Hematopoietic multipotent progenitor cell treated with erythropoietin and hydrocortisone succinate and interleukin-3 and kit ligand, for 8 days (in vitro differentiated cells): ENCODE data around the gene MEGF10.
"Not testable (repeated sequence)": the region's sequence is repeated elsewhere in the genome, so short reads cannot be mapped to it uniquely, and the experiment has no call there.

ENCODE experiments used
- DNase-seq: peaks from one replicate; pipeline ENCODE4 v3.0.0-alpha.2; 2015

The MEGF10 gene

DNA sequence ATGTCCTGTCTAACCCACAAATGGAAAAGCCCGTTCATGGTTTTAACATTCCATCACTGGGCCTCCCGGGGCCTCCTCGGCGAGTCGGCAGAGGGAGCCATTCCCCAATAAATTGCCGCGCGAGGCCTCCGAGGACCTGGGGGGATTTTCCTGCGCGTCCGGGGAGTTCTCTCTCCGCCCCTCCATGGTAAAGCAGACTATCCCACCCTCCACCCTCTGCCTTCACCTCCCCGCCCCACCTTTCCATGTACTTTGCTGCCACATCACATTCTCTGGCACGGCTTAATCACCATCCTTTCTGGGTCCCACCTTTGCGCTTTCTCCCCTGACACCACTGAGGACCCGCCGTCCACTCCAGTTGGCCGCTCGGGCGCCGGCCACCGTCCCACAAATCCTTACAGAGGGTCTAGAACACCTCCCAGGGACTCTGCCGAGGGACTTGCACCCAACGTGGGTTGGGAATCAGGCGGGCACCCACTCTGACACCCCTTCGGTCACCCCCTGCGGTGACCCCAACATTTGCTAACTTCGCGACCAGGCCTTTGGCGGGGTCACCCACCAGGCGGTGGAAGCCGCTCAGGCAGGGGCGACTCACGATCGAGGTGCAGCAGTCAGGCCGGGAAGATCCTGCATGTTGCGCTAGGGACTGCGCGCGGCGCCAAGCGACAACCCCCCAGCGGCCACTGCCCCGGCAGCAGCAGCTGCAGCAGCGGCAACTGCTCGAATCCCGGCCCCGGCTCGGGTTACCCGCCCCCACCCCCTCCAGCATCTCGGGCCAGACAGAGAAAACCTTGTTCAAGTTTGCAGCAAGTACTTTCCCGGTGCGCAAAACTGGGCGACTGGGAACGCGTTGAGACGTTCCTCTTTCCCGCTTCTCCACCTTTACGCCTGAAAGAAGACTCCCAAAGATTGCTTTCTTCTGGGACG is at the start of gene MEGF10:
Gene MEGF10 (plus strand): TSS at position 778 of the 927 bp plus-strand sequence. CDS start 40,513 bp downstream, outside the sequence.
- DNase-seq: peak; percentile 25

DNA sequence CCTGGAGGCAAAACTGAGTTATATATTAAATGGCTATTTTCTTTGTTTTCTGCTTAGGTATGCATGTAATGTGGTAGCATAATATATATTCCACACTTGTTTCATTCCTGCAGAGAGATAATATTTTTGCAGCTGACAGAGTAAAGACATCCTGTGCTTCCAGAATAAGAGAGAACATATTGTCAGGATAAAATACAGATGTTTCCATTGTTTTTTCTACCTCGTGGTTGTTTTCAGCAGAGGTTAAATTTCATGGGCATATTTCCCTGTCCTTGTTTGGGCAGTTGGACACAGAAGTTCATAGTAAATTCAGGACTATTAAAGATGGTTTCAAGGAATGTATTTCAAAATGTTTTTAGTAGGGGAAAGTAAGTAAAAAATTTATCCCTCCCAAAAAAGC is 47.6 kb upstream of the MEGF10 start:
- no peak for DNase-seq

DNA sequence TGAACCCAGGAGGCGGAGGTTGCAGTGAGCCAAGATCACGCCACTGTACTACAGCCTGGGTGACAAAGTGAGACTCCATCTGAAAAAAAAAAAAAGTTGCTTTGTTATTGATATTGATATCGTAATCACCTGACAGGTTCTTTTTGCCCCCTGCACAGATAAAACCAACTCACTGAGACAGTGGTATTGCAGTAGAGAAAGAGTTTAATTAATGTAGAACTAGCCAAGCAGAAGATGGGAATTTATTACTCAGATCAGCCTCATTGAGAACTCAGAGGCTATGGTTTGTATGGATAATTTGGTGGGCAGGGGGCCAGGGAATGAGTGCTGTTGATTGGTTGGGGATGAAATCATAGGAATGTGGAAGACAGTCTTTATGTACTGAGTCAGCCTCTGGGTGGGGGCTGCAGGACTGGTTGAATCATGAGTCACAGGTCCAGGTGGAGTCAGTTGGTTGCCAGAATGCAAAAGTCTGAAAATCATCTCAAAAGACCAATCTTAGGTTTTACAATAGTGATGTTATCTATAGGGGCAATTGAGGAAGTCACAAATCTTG is 35.8 kb upstream of the MEGF10 start:
- DNase-seq: no peak

GRCh38 chr5:127256886-127257597 is 33.6 kb upstream of the MEGF10 start:
- no peak for DNase-seq

- DNase-seq: no peak
These were observed 29.9 kb upstream of the MEGF10 start for GRCh38 chr5:127260686-127261085.

DNA sequence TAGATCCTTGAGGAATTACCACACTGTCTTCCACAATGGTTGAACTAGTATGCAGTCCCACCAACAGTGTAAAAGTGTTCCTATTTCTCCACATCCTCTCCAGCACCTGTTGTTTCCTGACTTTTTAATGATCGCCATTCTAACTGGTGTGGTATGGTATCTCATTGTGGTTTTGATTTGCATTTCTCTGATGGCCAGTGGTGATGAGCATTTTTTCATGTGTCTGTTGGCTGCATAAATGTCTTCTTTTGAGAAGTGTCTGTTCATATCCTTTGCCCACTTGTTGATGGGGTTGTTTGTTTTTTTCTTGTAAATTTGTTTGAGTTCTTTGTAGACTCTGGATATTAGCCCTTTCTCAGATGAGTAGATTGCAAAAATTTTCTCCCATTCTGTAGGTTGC is 25.1 kb upstream of the MEGF10 start:
- not testable (repeated sequence) for DNase-seq

- DNase-seq: not testable (repeated sequence)
These were observed 22.3 kb upstream of the MEGF10 start for GRCh38 chr5:127268342-127268741.

- not testable (repeated sequence) for DNase-seq
These were observed 19.9 kb upstream of the MEGF10 start for GRCh38 chr5:127270713-127271112.

- no peak for DNase-seq
These were observed 14.9 kb upstream of the MEGF10 start for GRCh38 chr5:127275641-127276193.

DNA sequence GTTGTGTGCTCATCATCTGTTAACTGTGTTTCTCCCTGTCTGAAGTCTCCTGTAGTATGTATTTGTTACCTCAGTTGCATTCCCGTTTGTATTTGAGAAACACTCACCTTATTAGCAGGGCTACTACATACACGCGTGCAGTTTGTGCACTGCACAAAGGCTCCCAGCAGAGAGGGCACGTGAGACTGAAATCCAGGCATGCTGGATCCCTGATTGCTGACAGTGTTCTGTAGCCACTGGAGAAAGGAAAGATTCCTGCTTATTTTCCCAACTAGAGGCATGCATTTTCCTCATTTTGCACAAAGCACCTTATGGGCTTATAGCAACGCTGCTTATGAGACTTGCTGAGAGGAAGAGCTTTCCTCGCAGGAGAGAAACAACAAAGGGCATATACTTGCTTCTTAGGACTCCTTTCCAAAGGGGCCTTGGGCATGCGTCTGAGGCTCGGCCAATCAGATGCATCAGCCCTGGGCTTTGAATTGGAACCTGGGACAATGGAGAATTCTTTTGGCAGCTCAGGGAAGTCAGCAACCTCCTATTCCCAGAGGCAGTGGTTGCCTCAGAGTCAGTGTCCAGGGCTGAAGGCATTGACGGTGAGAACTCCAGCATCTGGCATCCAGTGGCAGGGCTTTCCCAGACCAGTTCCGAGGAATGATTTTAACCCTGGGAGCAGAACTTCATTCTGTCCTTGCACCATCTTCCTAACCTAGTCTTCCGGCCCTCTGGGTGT is 9.9 kb upstream of the MEGF10 start:
- DNase-seq: no peak

- no peak for DNase-seq
These were observed 9.0 kb upstream of the MEGF10 start for GRCh38 chr5:127281609-127282008.

DNA sequence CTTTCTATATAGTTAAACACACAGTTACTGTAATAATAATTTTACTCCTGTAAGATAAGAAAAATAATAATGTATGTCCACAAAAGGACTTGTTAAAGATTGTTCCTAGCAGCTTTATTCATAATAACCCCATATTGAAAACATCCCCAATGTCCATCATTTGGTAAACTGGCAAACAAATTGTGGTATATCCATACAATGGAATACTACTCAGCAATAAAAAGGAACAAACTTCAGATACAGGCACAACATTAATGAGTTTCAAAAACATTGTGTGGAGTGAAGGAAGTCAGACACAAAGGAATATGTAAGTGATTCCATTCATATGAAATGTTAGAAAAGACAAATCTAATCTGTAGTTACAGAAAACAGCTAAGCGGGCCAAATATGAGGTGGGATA is 1.9 kb upstream of the MEGF10 start:
- no peak for DNase-seq

- no peak for DNase-seq
These were observed 524 bp downstream of the MEGF10 start for GRCh38 chr5:127290946-127291693.

DNA sequence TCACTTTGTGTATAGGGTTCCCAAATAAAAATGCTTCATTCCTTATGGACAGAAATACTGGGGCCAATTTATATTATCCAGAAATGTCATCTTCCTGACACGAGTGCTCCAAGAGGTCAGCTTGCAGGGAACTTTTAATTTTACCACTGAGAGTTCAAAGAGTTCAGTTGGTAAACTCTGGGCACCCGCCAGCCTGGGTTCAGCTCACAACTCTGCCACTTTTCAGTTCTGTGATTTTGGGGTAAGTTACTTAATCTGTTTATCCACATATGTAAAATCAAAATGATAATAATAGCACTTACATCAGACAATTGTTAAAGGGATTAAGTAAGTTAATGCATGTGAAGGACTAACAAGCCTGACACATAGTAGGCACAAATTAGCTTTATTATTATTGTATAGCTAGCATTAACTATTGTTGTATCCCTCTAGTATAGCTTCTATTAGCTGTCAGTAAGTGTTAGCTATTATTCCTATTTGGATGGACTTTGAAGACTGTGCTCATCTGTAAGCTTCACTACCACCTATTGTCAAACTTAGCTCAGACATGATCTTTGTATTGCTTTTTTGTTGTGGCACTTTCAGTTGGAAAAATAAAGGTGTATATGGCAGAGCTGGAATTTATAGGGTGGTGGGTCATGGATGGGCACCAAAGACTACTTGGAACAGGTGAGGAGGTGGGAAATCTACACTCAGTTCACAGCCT is 1.6 kb downstream of the MEGF10 start:
- DNase-seq: no peak

DNA sequence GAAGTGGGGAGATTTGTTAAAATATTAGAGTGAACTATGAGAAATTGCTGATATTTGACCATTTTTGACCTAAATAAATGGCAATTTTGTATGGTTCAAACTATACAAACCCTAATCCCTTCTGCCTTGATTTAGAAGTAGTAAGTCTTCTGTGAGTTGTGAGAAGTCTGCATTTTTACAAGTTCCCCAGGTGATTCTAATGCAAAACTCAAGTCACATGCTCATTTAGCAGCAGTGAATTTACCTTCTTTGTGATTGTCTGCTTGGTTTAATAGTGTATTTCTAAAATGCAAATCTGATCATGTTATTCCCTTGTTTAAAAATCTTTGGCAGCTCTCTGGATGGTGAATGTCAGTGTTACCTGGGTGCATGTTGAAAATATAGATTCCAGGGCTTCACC is 2.8 kb downstream of the MEGF10 start:
- DNase-seq: no peak

- DNase-seq: no peak
These were observed 4.2 kb downstream of the MEGF10 start for GRCh38 chr5:127294829-127295228.

- DNase-seq: no peak
These were observed 4.9 kb downstream of the MEGF10 start for GRCh38 chr5:127295454-127295853.

DNA sequence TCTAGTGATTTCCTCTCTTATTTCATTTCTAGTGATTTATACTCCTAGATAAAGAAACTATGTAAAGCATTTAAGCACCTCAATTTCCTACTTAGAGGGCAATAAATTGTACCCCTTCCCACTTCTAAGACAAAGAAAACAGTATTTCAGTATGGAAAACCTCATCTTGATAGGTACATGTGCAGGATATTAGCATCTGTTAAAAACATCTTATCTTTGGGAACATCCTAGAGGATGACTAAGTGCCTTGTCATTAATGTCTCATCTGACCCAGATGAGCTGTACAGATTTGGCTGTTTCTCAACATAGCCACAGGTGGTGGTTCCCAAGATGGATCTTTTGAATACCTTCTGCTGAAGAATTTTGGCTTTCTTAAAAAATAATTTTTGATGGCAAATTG is 5.7 kb downstream of the MEGF10 start:
- no peak for DNase-seq

GRCh38 chr5:127296894-127297293 is 6.3 kb downstream of the MEGF10 start:
- not testable (repeated sequence) for DNase-seq

DNA sequence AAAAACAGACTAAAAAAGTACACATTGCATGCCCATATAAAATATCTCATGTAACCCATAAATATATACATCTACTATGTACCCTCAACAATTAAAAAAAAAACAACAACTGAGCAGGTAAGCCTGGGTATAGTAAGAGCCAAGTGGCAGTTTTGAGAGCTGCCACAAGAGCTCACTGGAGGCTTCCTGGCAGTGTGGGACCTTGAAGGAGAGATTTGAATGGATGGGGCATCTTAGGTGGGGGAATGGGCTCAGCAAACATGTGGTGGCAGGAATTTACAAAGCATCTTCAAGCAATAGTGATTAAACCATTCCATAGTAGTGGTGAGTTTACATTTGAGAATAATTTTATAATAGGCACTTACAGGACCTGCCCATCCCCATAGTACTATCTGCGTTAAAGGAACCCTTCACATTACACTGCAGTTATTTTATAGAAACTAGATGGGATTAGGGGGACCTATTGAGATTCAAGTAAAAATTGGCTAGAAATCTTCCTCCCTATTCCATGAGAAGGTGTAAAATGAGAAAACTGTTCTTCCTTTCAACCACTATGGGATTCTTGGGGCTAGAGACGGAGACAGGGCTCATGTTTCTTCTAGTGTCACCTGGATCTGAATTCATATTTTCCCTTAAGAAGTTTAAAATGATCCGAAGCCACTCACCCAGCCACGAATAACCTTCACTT is 6.9 kb downstream of the MEGF10 start:
- no peak for DNase-seq

GRCh38 chr5:127298036-127298429 is 7.4 kb downstream of the MEGF10 start:
- DNase-seq: no peak
